ENCODE measurements around the gene CAMTA1.
A peak's percentile ranks its signal among the peaks of the same experiment; 100 is the strongest.

DNA sequence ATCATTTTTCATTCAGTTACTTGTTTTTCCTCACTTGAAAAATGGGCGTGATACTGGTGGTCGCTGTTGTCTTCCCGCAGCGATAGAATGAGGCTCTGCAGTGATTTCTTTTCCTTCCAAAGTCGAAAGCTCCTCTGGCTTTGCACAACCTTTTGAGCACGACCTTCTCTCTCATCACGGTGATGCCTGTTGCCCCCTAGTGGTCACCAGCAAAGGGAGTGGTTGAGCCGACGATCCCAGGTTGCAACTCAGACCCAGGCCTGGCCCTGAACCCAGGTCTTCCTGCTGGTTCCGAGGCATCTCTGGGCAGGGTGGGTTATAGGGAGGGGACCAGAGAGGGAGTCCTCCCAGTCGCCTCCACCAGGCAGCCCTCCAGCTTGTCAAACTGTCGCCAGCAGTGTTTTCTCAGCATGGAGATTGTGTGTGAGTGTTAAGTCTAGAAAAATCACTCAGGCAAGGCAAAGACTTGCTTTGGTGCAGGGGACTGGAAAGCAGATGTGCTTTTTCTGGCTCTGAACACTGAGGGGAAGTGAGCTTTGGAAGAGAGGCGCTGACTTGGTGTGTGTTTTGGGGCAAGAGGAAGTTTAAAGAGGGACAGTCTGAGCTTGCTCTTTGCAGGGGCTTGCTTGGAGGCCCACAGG lies 285.3 kb downstream of the CAMTA1 start:
- TF ChIP-seq, protein P1, sequence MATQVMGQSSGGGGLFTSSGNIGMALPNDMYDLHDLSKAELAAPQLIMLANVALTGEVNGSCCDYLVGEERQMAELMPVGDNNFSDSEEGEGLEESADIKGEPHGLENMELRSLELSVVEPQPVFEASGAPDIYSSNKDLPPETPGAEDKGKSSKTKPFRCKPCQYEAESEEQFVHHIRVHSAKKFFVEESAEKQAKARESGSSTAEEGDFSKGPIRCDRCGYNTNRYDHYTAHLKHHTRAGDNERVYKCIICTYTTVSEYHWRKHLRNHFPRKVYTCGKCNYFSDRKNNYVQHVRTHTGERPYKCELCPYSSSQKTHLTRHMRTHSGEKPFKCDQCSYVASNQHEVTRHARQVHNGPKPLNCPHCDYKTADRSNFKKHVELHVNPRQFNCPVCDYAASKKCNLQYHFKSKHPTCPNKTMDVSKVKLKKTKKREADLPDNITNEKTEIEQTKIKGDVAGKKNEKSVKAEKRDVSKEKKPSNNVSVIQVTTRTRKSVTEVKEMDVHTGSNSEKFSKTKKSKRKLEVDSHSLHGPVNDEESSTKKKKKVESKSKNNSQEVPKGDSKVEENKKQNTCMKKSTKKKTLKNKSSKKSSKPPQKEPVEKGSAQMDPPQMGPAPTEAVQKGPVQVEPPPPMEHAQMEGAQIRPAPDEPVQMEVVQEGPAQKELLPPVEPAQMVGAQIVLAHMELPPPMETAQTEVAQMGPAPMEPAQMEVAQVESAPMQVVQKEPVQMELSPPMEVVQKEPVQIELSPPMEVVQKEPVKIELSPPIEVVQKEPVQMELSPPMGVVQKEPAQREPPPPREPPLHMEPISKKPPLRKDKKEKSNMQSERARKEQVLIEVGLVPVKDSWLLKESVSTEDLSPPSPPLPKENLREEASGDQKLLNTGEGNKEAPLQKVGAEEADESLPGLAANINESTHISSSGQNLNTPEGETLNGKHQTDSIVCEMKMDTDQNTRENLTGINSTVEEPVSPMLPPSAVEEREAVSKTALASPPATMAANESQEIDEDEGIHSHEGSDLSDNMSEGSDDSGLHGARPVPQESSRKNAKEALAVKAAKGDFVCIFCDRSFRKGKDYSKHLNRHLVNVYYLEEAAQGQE (IDR thresholded peaks at IDR 0.05; ENCODE audit: borderline replicate concordance) = no peak
- TF ChIP-seq, protein P2, sequence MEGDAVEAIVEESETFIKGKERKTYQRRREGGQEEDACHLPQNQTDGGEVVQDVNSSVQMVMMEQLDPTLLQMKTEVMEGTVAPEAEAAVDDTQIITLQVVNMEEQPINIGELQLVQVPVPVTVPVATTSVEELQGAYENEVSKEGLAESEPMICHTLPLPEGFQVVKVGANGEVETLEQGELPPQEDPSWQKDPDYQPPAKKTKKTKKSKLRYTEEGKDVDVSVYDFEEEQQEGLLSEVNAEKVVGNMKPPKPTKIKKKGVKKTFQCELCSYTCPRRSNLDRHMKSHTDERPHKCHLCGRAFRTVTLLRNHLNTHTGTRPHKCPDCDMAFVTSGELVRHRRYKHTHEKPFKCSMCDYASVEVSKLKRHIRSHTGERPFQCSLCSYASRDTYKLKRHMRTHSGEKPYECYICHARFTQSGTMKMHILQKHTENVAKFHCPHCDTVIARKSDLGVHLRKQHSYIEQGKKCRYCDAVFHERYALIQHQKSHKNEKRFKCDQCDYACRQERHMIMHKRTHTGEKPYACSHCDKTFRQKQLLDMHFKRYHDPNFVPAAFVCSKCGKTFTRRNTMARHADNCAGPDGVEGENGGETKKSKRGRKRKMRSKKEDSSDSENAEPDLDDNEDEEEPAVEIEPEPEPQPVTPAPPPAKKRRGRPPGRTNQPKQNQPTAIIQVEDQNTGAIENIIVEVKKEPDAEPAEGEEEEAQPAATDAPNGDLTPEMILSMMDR (IDR thresholded peaks at IDR 0.05; ENCODE audit: poor library complexity, severe bottlenecking) = peak; percentile 68
- TF ChIP-seq SMC3 (conservative IDR thresholded peaks at IDR 0.05; ENCODE audit: poor library complexity) (peak; percentile 65), EZH2 (IDR thresholded peaks at IDR 0.05; ENCODE audit: borderline replicate concordance, insufficient read depth, low read length, poor library complexity, severe bottlenecking) (no peak), POLR2AphosphoS5 (IDR thresholded peaks at IDR 0.05) (no peak)

Measured in neural cell (in vitro differentiated cells).